CD4-positive, alpha-beta memory T cell (primary cell): Measurements from ENCODE around the gene ANKMY1. TPM values are rescaled to one million over a fixed set of nuclear protein-coding genes. Genes with fewer than 3 reads are reported as not detected.

Experiments
- CTCF ChIA-PET: fragments of 350-600 bp; sonication (Branson Sonifier 250); formaldehyde crosslinking; loops from one replicate; lab custom pipeline; 2021; ENCODE audit warnings: inconsistent platforms; ENCODE audit not compliant: partially characterized antibody; lab: Charles Lee
- POLR2A ChIA-PET: fragments of 350-600 bp; sonication (Branson Sonifier 250); formaldehyde crosslinking; loops from one replicate; lab custom pipeline; 2021; ENCODE audit not compliant: partially characterized antibody; lab: Charles Lee
- DNase-seq, 5 donors: peaks; one replicate each; pipeline versions ENCODE4 v3.0.0 to v3.0.0-alpha.2; 2020 to 2022; ENCODE audit warnings: mixed read lengths in 1 of 5
- H3K27ac ChIP-seq: one replicate; pipeline ENCODE4 v1.7.0; 2013; ENCODE audit warnings: low read depth, low read length
- H3K27me3 ChIP-seq: 2 replicates; pipeline ENCODE4 v1.7.0; 2013; ENCODE audit warnings: mild to moderate bottlenecking, low read length, moderate library complexity; ENCODE audit not compliant: insufficient read depth
- H3K36me3 ChIP-seq: 2 replicates; pipeline ENCODE4 v1.7.0; 2013; ENCODE audit warnings: mild to moderate bottlenecking, low read length, moderate library complexity; ENCODE audit not compliant: insufficient read depth
- H3K4me1 ChIP-seq: 2 replicates; pipeline ENCODE4 v1.7.0; 2013; ENCODE audit warnings: mild to moderate bottlenecking, low read length, moderate library complexity; ENCODE audit not compliant: insufficient read depth
- H3K4me3 ChIP-seq, 2 donors: one replicate each; pipeline ENCODE4 v1.7.0; 2013; ENCODE audit warnings: low read length in 2 of 2, mild to moderate bottlenecking in 1 of 2
- H3K9me3 ChIP-seq, 2 donors: one replicate each; pipeline ENCODE4 v1.7.0; 2013; ENCODE audit warnings: low read length in 2 of 2, control low read depth in 1 of 2; ENCODE audit not compliant: control insufficient read depth in 1 of 2
- H3K27ac Mint-ChIP-seq, 7 donors: one replicate each; pipeline ENCODE4 v1.8.0; 2020 to 2021; ENCODE audit warnings: mixed read lengths in 7 of 7, mild to moderate bottlenecking in 6 of 7, inconsistent platforms in 3 of 7, moderate library complexity in 3 of 7
- H3K27me3 Mint-ChIP-seq, 2 donors: one replicate each; pipeline ENCODE4 v1.8.0; 2020 to 2021; ENCODE audit warnings: mixed read lengths in 2 of 2
- H3K36me3 Mint-ChIP-seq, 2 donors: one replicate each; pipeline ENCODE4 v1.8.0; 2020 to 2021; ENCODE audit warnings: mixed read lengths in 2 of 2, inconsistent platforms in 1 of 2, mild to moderate bottlenecking in 1 of 2
- H3K4me1 Mint-ChIP-seq, 4 donors: one replicate each; pipeline ENCODE4 v1.8.0; 2020 to 2021; ENCODE audit warnings: mixed read lengths in 4 of 4, mild to moderate bottlenecking in 1 of 4
- H3K4me3 Mint-ChIP-seq, 8 donors: one replicate each; pipeline ENCODE4 v1.8.0; 2020 to 2021; ENCODE audit warnings: mixed read lengths in 8 of 8, mild to moderate bottlenecking in 7 of 8, moderate library complexity in 6 of 8, inconsistent platforms in 3 of 8
- H3K9me3 Mint-ChIP-seq, 8 donors: one replicate each; pipeline ENCODE4 v1.8.0; 2020 to 2021; ENCODE audit warnings: mixed read lengths in 8 of 8, mild to moderate bottlenecking in 5 of 8, inconsistent platforms in 3 of 8, moderate library complexity in 1 of 8
- intact Hi-C: fragments of 100-400 bp; cut with micrococcal nuclease; formaldehyde crosslinking; loops from one replicate; pipeline ENCODE4 v1.15.1; 2023
- polyA plus RNA-seq, 2 donors: library from polyadenylated mRNA; unstranded; fragments of 300-500 nt; fragmentation: Illumina TruSeq; gene quantifications; one replicate each; pipeline ENCODE4 v1.2.3, GENCODE V29; 2021
- total RNA-seq, 2 experiments: library from RNA; stranded (reverse); gene quantifications; one replicate each; pipeline ENCODE4 v1.2.3, GENCODE V29; 2021

The ANKMY1 gene
- total and polyA plus RNA-seq, 4 experiments from 2014 or later: 9.4 to 84.8 (median 43.3) TPM

DNA sequence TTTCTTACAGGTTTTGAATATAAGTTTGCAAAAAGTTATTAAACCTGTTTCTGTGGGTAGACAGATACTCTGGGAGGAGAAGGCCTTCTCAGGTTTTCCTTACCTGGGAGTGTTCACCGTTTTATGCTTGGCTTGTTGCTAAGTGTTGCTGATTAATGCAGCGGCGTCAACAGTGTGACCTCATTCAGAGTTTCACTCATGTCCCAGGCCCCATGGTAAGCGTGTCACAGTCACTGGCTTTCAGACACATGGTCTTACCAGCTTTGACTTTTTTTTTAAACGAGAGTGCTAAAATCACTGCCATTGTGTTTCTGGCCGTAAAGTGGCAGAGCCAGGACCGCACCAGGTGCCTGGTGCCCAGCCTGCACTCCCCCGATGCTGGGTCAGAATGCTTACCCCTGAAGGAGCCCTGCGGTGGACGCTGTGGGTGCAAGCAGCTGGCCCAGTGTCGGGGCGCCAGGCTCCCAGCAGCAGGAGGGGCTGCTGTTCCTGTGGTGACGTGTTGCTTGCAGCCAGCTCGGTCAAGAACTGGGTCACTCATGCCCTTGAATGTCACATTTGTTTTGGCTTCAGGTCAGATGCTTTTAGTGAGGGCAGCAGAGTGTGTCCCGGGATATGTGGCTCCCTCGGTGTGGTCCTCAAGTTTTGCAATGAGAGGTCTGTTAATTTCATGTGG is 32.2 kb upstream of the ANKMY1 start:
- Mint-ChIP-seq H3K4me1 (peaks cover 21 to 36% (median 29%) of the 10 kb centered on the region in 4 donors), H3K9me3 (no peaks in the 10 kb centered on the region), H3K4me3 (peak overlapping the region in 1 of 8 donors; percentile 26), H3K27me3 (no peaks in the 10 kb centered on the region), H3K27ac (no peak overlapping the region), H3K36me3 (peaks cover 9 to 40% of the 10 kb centered on the region in 2 donors)
- Histone ChIP-seq H3K27me3 (no peaks in the 10 kb centered on the region), H3K36me3 (peaks cover 36% of the 10 kb centered on the region), H3K9me3 (no peaks in the 10 kb centered on the region), H3K4me3 (no peak overlapping the region), H3K4me1 (peaks cover 31% of the 10 kb centered on the region), H3K27ac (no peak overlapping the region)
- intact Hi-C loops: no loop called here
- DNase-seq: peak in 1 of 5 donors; percentile 24
- POLR2A ChIA-PET: interaction anchor here (5.1 to 7.7 kb wide), 2 partner anchors 22 to 34 kb away, joined by 69 to 461 read pairs; partner anchors contain the start of genes DUSP28, GPR35 and RNPEPL1
- CTCF ChIA-PET: interaction anchor here (3.4 kb wide), 1 partner anchor 10 kb away, joined by 12 read pairs; no protein-coding TSS in a partner anchor

GRCh38 chr2:240589375-240589774 is 31.6 kb upstream of the ANKMY1 start:
- Histone ChIP-seq H3K27ac (no peak overlapping the region), H3K4me1 (peaks cover 37% of the 10 kb centered on the region), H3K36me3 (peaks cover 36% of the 10 kb centered on the region), H3K4me3 (no peak overlapping the region), H3K9me3 (no peaks in the 10 kb centered on the region), H3K27me3 (no peaks in the 10 kb centered on the region)
- intact Hi-C loops: no loop called here
- CTCF ChIA-PET: interaction anchor here (1.2 to 5.3 kb wide), 3 partner anchors 9 to 75 kb away, joined by 6 to 61 read pairs (median 12); no protein-coding TSS in a partner anchor
- H3K4me1 Mint-ChIP-seq: peaks cover 23 to 42% (median 32%) of the 10 kb centered on the region in 4 donors
- POLR2A ChIA-PET: interaction anchor here (5.1 to 7.7 kb wide), 2 partner anchors 21 to 34 kb away, joined by 69 to 461 read pairs; partner anchors contain the start of genes DUSP28, GPR35 and RNPEPL1
- no peak for DNase-seq
- no peak overlapping the region for H3K27ac Mint-ChIP-seq
- H3K9me3 Mint-ChIP-seq: no peaks in the 10 kb centered on the region
- H3K4me3 Mint-ChIP-seq: no peak overlapping the region
- H3K36me3 Mint-ChIP-seq: peaks cover 9 to 40% of the 10 kb centered on the region in 2 donors
- H3K27me3 Mint-ChIP-seq: no peaks in the 10 kb centered on the region

- Mint-ChIP-seq H3K9me3 (no peaks in the 10 kb centered on the region), H3K27ac (peak overlapping the region; percentile 62 to 95 (median 73)), H3K27me3 (no peaks in the 10 kb centered on the region), H3K4me3 (peak overlapping the region; percentile 34 to 98 (median 94)), H3K36me3 (peaks cover 9 to 40% of the 10 kb centered on the region in 2 donors), H3K4me1 (peaks cover 23 to 46% (median 33%) of the 10 kb centered on the region in 4 donors)
- no peak for DNase-seq
- Histone ChIP-seq H3K27ac (no peak overlapping the region), H3K4me1 (peaks cover 38% of the 10 kb centered on the region), H3K9me3 (no peaks in the 10 kb centered on the region), H3K36me3 (peaks cover 36% of the 10 kb centered on the region), H3K27me3 (no peaks in the 10 kb centered on the region), H3K4me3 (no peak overlapping the region)
- CTCF ChIA-PET: interaction anchor here (1.2 to 5.3 kb wide), 3 partner anchors 9 to 75 kb away, joined by 6 to 61 read pairs (median 12); no protein-coding TSS in a partner anchor
- intact Hi-C loops: no loop called here
- POLR2A ChIA-PET: interaction anchor here (1.4 to 7.7 kb wide), 3 partner anchors 11 to 35 kb away, joined by 3 to 461 read pairs (median 69); partner anchors contain the start of genes DUSP28, GPR35 and RNPEPL1
These were observed 30.9 kb upstream of the ANKMY1 start for GRCh38 chr2:240588669-240589068.

GRCh38 chr2:240588006-240588655 is 30.3 kb upstream of the ANKMY1 start:
- DNase-seq: peak in 1 of 5 donors; percentile 28

DNA sequence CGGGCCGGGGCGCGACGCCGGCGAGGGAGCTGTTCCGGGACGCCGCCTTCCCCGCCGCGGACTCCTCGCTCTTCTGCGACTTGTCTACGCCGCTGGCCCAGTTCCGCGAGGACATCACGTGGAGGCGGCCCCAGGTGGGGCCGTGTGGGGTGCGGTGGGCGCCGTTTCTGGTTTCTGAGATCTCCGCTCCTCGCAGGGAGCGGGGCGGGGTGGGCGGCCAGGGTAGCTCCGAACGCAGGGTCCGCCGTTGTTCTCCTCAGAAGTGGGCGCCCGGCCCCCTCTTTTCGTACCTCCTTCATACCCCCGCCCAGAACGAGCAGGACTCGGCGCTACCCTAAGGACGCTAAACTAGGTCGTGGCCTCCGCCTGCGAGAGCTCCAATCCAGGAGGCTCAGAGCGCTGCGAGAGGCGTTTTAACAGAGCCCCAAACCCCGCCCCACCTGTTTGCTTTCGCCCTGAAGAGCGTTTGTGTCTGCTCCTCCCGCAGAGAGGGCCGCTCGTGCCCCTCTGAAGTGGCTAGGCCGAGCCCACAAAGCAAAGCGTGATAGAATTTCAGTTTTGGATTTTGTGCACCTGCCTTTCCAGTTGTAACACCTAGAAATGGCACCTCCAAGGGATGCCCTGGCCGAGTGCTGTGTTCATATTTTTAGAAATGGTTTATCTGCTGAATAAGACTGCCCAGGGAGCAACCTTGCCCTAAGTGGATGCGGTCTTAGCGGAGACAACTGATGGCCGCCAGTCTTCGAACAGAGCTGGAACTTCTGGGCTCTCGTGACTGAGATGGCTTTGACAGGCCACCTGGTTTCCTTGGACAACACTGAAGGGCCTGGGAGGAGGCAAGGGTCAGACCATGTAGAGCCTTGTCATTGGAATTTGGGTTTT is 29.4 kb upstream of the ANKMY1 start:
- peak overlapping the region; percentile 88 to 95 (median 94) for H3K27ac Mint-ChIP-seq
- Histone ChIP-seq H3K27me3 (no peaks in the 10 kb centered on the region), H3K36me3 (peaks cover 25% of the 10 kb centered on the region), H3K4me3 (peak overlapping the region; percentile 26 to 99), H3K27ac (peak overlapping the region; percentile 80), H3K4me1 (peaks cover 38% of the 10 kb centered on the region), H3K9me3 (no peaks in the 10 kb centered on the region)
- no peaks in the 10 kb centered on the region for H3K27me3 Mint-ChIP-seq
- DNase-seq: peak; percentile 53 to 80 (median 55)
- H3K4me1 Mint-ChIP-seq: peaks cover 26 to 61% (median 40%) of the 10 kb centered on the region in 4 donors
- POLR2A ChIA-PET: interaction anchor here (0.9 to 7.7 kb wide), 13 partner anchors 14 to 1030 kb away, joined by 3 to 461 read pairs (median 5); partner anchors contain the start of genes DUSP28, GPR35, HDLBP and MTERF4
- H3K4me3 Mint-ChIP-seq: peak overlapping the region; percentile 89 to 98 (median 94)
- H3K36me3 Mint-ChIP-seq: peaks cover 12 to 40% of the 10 kb centered on the region in 2 donors
- CTCF ChIA-PET: interaction anchor here (1.3 to 5.3 kb wide), 10 partner anchors 7 to 73 kb away, joined by 3 to 61 read pairs (median 9); partner anchors contain the start of genes ANKMY1 and RNPEPL1
- H3K9me3 Mint-ChIP-seq: no peaks in the 10 kb centered on the region
- intact Hi-C loops: loop anchor here (1.0 to 2.0 kb wide), 4 partner anchors 21 to 73 kb away; no protein-coding TSS in a partner anchor

More at GRCh38 chr2:240588006-240588655, 30.3 kb upstream of the ANKMY1 start:
- Histone ChIP-seq H3K36me3 (peaks cover 35% of the 10 kb centered on the region), H3K4me3 (peak overlapping the region in 1 of 2 donors; percentile 99), H3K27me3 (no peaks in the 10 kb centered on the region), H3K9me3 (no peaks in the 10 kb centered on the region), H3K27ac (peak overlapping the region; percentile 80), H3K4me1 (peaks cover 38% of the 10 kb centered on the region)
- Mint-ChIP-seq H3K4me1 (peaks cover 23 to 51% (median 34%) of the 10 kb centered on the region in 4 donors), H3K36me3 (peaks cover 9 to 40% of the 10 kb centered on the region in 2 donors), H3K9me3 (no peaks in the 10 kb centered on the region), H3K4me3 (peak overlapping the region; percentile 89 to 98 (median 94)), H3K27me3 (no peaks in the 10 kb centered on the region), H3K27ac (peak overlapping the region; percentile 66 to 95 (median 92))
- intact Hi-C loops: no loop called here
- POLR2A ChIA-PET: interaction anchor here (1.4 to 7.7 kb wide), 5 partner anchors 12 to 74 kb away, joined by 3 to 461 read pairs (median 14); partner anchors contain the start of genes DUSP28, GPR35 and RNPEPL1
- CTCF ChIA-PET: interaction anchor here (1.2 to 5.3 kb wide), 6 partner anchors 8 to 74 kb away, joined by 6 to 61 read pairs (median 19); partner anchors contain the start of genes ANKMY1 and RNPEPL1
